PC-3 (cell line): ENCODE results near the gene MSI2.

ENCODE experiments used
- EZH2 ChIP-seq: fragments of 300-600 bp; sonication (generic); IDR thresholded peaks from one replicate; pipeline ENCODE4 v1.6.1; 2017; ENCODE audit warnings: antibody characterized with exemption, mild to moderate bottlenecking, low read length; ENCODE audit not compliant: unreplicated experiment
- TF ChIP-seq, protein P1 (sequence below): fragments of 300-600 bp; sonication (generic); conservative IDR thresholded peaks from 2 replicates; pipeline ENCODE4 v1.5.1; 2017; ENCODE audit warnings: antibody characterized with exemption, low read depth, mild to moderate bottlenecking, low read length

DNA sequence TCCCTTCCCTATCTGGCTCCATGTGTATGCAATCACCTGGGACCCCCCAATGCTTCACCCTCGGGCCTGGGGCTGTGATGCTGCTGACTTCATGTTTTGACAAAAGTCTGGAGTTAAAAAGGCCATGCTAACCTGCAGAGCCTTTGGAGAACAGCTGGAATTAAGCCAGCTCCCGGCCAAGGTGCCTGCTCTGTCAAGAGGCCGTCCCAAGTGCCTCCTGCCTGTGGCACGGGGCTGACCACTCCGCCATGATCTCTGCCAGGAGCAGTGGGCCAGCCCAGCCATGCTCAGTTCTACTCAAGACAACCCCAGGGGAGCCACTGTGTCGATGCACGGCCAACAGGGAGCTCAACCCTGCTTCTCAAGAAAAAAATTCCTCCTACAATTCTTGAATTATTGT, 395.1 kb downstream of the MSI2 start:
- TF ChIP-seq, protein P1, sequence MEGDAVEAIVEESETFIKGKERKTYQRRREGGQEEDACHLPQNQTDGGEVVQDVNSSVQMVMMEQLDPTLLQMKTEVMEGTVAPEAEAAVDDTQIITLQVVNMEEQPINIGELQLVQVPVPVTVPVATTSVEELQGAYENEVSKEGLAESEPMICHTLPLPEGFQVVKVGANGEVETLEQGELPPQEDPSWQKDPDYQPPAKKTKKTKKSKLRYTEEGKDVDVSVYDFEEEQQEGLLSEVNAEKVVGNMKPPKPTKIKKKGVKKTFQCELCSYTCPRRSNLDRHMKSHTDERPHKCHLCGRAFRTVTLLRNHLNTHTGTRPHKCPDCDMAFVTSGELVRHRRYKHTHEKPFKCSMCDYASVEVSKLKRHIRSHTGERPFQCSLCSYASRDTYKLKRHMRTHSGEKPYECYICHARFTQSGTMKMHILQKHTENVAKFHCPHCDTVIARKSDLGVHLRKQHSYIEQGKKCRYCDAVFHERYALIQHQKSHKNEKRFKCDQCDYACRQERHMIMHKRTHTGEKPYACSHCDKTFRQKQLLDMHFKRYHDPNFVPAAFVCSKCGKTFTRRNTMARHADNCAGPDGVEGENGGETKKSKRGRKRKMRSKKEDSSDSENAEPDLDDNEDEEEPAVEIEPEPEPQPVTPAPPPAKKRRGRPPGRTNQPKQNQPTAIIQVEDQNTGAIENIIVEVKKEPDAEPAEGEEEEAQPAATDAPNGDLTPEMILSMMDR, result no peak
- no peak for TF ChIP-seq EZH2
